ENCODE measurements around the gene EFTUD2.

DNA sequence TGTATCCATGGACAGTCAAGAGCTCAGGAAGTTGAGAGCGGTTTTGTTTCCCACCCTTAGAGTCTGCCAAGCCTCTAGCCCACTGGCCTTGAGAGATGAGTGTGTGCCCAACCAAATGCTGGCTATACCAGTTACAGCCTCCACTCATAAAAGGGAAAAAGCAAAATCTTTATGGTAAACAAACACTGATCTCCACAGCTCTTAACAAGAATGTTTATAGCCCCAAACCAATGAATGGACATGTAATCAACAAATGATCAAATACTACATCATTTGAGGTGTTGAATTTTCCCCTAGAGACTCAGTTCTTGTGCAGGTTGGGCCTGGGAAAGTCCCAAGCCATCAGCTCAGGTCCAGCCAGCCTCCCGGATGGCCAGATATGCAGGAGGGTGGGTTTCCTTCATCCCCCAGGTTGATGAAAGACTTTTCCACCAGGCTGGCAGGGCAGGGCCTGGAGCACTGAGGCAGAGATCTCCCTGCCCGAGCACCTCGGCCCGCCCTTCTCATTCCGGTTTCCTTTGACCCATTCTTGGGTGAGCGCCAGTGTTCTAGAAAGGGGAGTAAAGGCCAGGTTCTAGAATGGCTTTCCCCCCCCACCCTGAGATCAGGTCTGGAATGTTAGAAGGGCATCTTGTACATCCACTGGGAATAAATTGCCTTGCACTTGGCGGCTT lies 3.9 kb upstream of the EFTUD2 start:
- TF ChIP-seq, protein P1, sequence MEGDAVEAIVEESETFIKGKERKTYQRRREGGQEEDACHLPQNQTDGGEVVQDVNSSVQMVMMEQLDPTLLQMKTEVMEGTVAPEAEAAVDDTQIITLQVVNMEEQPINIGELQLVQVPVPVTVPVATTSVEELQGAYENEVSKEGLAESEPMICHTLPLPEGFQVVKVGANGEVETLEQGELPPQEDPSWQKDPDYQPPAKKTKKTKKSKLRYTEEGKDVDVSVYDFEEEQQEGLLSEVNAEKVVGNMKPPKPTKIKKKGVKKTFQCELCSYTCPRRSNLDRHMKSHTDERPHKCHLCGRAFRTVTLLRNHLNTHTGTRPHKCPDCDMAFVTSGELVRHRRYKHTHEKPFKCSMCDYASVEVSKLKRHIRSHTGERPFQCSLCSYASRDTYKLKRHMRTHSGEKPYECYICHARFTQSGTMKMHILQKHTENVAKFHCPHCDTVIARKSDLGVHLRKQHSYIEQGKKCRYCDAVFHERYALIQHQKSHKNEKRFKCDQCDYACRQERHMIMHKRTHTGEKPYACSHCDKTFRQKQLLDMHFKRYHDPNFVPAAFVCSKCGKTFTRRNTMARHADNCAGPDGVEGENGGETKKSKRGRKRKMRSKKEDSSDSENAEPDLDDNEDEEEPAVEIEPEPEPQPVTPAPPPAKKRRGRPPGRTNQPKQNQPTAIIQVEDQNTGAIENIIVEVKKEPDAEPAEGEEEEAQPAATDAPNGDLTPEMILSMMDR (IDR thresholded peaks at IDR 0.05): no peak
- TF ChIP-seq POLR2AphosphoS5 (IDR thresholded peaks at IDR 0.05) (no peak), POLR2A (IDR thresholded peaks at IDR 0.05) (no peak)
